RWPE2 (cell line): ENCODE results near the gene CD82.
"Not testable (repeated sequence)": the region's sequence is repeated elsewhere in the genome, so short reads cannot be mapped to it uniquely, and the experiment has no call there.

ENCODE experiments used
- ATAC-seq: fragments of 200-7000 bp; cut with Tn5 transposase; 3 replicates; pipeline ENCODE4 v1.9.1; 2021; ENCODE audit warnings: low read depth
- DNase-seq: peaks from one replicate; pipeline ENCODE4 v3.0.0-alpha.2; 2020; ENCODE audit warnings: low spot score
- H3K27ac ChIP-seq: fragments of 450-650 bp; 2 replicates; pipeline ENCODE4 v1.5.1; 2017; ENCODE audit warnings: mild to moderate bottlenecking; ENCODE audit not compliant: poor library complexity, severe bottlenecking
- H3K27me3 ChIP-seq: fragments of 250-450 bp; sonication (Bioruptor Pico); 2 replicates; pipeline ENCODE4 v1.5.1; 2021; ENCODE audit warnings: mild to moderate bottlenecking, moderate library complexity; ENCODE audit not compliant: insufficient read depth, poor library complexity, severe bottlenecking
- H3K36me3 ChIP-seq: fragments of 250-450 bp; sonication (Bioruptor Pico); 2 replicates; pipeline ENCODE4 v1.5.1; 2020; ENCODE audit warnings: low read depth, mild to moderate bottlenecking, moderate library complexity
- H3K4me1 ChIP-seq: fragments of 250-450 bp; sonication (Bioruptor Pico); 2 replicates; pipeline ENCODE4 v1.5.1; 2021; ENCODE audit warnings: mild to moderate bottlenecking, moderate library complexity; ENCODE audit not compliant: insufficient read depth, poor library complexity, severe bottlenecking
- H3K4me3 ChIP-seq: fragments of 250-450 bp; sonication (Bioruptor Pico); 2 replicates; pipeline ENCODE4 v1.5.1; 2021; ENCODE audit warnings: mild to moderate bottlenecking, moderate library complexity; ENCODE audit not compliant: severe bottlenecking
- H3K9me3 ChIP-seq: fragments of 250-450 bp; sonication (Bioruptor Pico); 2 replicates; pipeline ENCODE4 v1.5.1; 2021; ENCODE audit warnings: mild to moderate bottlenecking, moderate library complexity; ENCODE audit not compliant: severe bottlenecking
- CTCF ChIP-seq: fragments of 450-650 bp; IDR thresholded peaks from one replicate; pipeline ENCODE4 v1.5.1; 2017; ENCODE audit warnings: mild to moderate bottlenecking, moderate library complexity; ENCODE audit not compliant: poor library complexity, severe bottlenecking

The CD82 gene

GRCh38 chr11:44556735-44557409, 8.6 kb upstream of the CD82 start:
- Histone ChIP-seq H3K9me3 (no peaks in the 10 kb centered on the region), H3K36me3 (no peaks in the 10 kb centered on the region), H3K4me3 (no peak overlapping the region), H3K27ac (no peak overlapping the region), H3K4me1 (peaks cover 21% of the 10 kb centered on the region), H3K27me3 (no peaks in the 10 kb centered on the region)
- ATAC-seq (peak; percentile 33; the same call in 1 of the 3 replicates), DNase-seq (no peak)
- peak; percentile 90 for TF ChIP-seq CTCF

- no peak for DNase-seq
Observed at GRCh38 chr11:44557464-44557863, 8.0 kb upstream of the CD82 start.

GRCh38 chr11:44559207-44559939, 6.1 kb upstream of the CD82 start:
- DNase-seq (peak; percentile 22), ATAC-seq (no peak)
- no peak overlapping the region for H3K4me3 ChIP-seq

More at GRCh38 chr11:44557464-44557863, 8.0 kb upstream of the CD82 start:
- H3K4me3 ChIP-seq, result no peak overlapping the region
- H3K4me1 ChIP-seq, result peaks cover 27% of the 10 kb centered on the region
- TF ChIP-seq CTCF, result no peak
- H3K27ac ChIP-seq, result no peak overlapping the region
- no peak for ATAC-seq
- H3K36me3 ChIP-seq, result no peaks in the 10 kb centered on the region
- no peaks in the 10 kb centered on the region for H3K27me3 ChIP-seq
- H3K9me3 ChIP-seq, result no peaks in the 10 kb centered on the region

GRCh38 chr11:44559940-44560300, 5.5 kb upstream of the CD82 start:
- not testable (repeated sequence) for ATAC-seq
- peak overlapping the region; percentile 96 for H3K27ac ChIP-seq

More at GRCh38 chr11:44559207-44559939, 6.1 kb upstream of the CD82 start:
- peaks cover 39% of the 10 kb centered on the region for H3K4me1 ChIP-seq
- no peaks in the 10 kb centered on the region for H3K9me3 ChIP-seq
- no peak for TF ChIP-seq CTCF
- H3K36me3 ChIP-seq, result no peaks in the 10 kb centered on the region
- peak overlapping the region; percentile 96 for H3K27ac ChIP-seq
- no peaks in the 10 kb centered on the region for H3K27me3 ChIP-seq

GRCh38 chr11:44561275-44561805, 4.1 kb upstream of the CD82 start:
- Histone ChIP-seq H3K36me3 (no peaks in the 10 kb centered on the region), H3K9me3 (no peaks in the 10 kb centered on the region), H3K4me3 (no peak overlapping the region), H3K27ac (peak overlapping the region; percentile 96), H3K4me1 (peaks cover 40% of the 10 kb centered on the region), H3K27me3 (no peaks in the 10 kb centered on the region)
- DNase-seq, result peak; percentile 77
- ATAC-seq, result peak; percentile 30
- TF ChIP-seq CTCF, result no peak

More at GRCh38 chr11:44559940-44560300, 5.5 kb upstream of the CD82 start:
- DNase-seq, H3K9me3 ChIP-seq, H3K27me3 ChIP-seq, H3K36me3 ChIP-seq, H3K4me3 ChIP-seq: not testable (repeated sequence)
- peaks cover 40% of the 10 kb centered on the region for H3K4me1 ChIP-seq
